GM23248 (cell line): ENCODE data around the gene STX18.
A peak's percentile ranks its signal among the peaks of the same experiment; 100 is the strongest.

Experiments
- EZH2 ChIP-seq: fragments of 200-600 bp; sonication (generic); IDR thresholded peaks from 2 replicates; pipeline ENCODE4 v1.6.1; 2018; ENCODE audit warnings: antibody characterized with exemption, mild to moderate bottlenecking; ENCODE audit not compliant: insufficient read depth, poor library complexity, severe bottlenecking
- EZH2phosphoT487 ChIP-seq: fragments of 200-600 bp; sonication (generic); IDR thresholded peaks from 2 replicates; pipeline ENCODE4 v1.6.1; 2018; ENCODE audit warnings: antibody characterized with exemption, moderate library complexity, mild to moderate bottlenecking, low read depth; ENCODE audit not compliant: insufficient read depth

DNA sequence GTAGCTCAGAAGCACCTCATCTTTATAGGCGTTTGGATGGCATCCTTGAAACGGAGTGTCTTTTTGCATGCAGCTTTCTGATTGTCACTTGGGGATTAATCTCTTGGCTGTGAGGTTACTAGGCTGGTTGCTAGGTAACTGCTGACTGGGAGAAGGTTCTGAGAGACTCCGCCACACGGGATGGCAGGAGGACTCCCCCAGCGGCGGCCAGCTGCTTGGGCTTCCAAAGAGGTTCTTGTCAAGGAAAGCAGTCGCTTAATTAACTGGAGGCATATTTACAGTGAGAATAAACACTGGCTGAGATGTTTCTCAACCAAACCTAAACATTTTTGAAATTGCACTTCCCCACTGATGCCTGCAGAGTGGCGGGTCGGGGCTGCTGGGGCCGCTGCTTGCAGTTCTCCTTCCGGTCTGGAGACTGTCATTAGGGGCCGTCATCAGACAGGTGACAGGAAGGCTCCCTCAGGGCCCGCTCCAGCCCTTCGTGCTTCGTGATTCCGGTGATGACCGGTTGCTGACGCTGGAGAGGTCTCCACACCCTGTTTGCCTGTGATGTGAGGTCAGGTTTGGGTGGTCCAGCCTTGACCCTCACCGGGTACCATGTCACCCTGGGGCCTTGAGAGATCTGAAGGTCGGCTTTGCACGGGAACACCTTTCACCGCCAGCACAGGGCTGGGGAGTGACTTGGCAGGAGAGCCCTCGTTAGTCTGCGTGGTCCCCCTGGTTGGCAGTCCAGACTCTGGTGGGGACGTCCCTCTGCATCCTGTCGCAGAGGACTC is 145.8 kb downstream of the STX18 start:
- TF ChIP-seq EZH2 = peak; percentile 40
- TF ChIP-seq EZH2phosphoT487 = no peak
